Erythroblast (primary cell): ENCODE results near the gene FIZ1.

Source experiments
- GATA1 ChIP-seq: IDR thresholded peaks from 2 replicates; pipeline ENCODE4 v1.6.1; 2011; ENCODE audit warnings: low read depth, mild to moderate bottlenecking, control low read depth, low read length, moderate library complexity
- POLR2A ChIP-seq: IDR thresholded peaks from 2 replicates; pipeline ENCODE4 v1.6.1; 2011; ENCODE audit warnings: mild to moderate bottlenecking, low read length

DNA sequence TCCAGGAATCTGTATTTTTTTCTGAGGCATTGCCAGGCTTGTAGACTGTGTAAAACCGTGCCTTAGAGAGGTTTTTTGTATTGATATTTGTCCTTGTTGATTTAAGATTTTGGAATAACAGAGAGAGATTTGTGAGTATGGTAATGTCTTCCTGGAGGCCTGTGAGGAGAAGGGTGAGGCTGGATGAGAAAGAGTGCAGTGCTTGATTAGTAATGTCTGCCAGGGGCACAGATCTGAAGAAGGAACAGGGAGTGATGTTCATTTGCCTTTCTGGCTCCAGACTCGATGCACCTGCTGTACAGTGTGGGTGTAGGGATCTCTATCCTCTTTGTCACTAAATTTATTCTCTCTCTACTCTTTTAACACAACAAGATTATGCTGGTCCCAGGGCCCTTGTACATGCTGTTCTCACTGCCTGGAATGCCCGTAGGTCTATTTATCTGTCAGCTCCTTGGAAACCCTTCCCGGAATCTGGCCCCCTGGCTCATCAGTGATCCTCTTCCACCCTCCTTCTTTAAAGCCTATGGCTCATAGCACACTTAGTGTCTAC is 4.2 kb downstream of the FIZ1 start:
- no peak for TF ChIP-seq POLR2A
- TF ChIP-seq GATA1, result no peak
